ENCODE measurements around the gene RPLP1. TPM values are rescaled to one million over a fixed set of nuclear protein-coding genes. Genes with fewer than 3 reads are reported as not detected.

The RPLP1 gene
- total RNA-seq, 1 experiment from 2014 or later, result 86.1 TPM

- DNase-seq (ENCODE audit: low read depth), result no peak
Measured at GRCh38 chr15:69497076-69497475, 44.5 kb downstream of the RPLP1 start.

GRCh38 chr15:69497667-69498066 is 45.0 kb downstream of the RPLP1 start:
- no peak for DNase-seq (ENCODE audit: low read depth)

GRCh38 chr15:69498282-69498681 is 45.7 kb downstream of the RPLP1 start:
- no peak for DNase-seq (ENCODE audit: low read depth)

GRCh38 chr15:69498987-69499386 is 46.4 kb downstream of the RPLP1 start:
- DNase-seq (ENCODE audit: low read depth), result no peak

GRCh38 chr15:69499521-69500211 is 47.0 kb downstream of the RPLP1 start:
- DNase-seq (ENCODE audit: low read depth), result no peak

GRCh38 chr15:69500339-69500738 is 47.7 kb downstream of the RPLP1 start:
- DNase-seq (ENCODE audit: low read depth), result no peak

- DNase-seq (ENCODE audit: low read depth), result no peak
Measured at GRCh38 chr15:69501456-69501855, 48.8 kb downstream of the RPLP1 start.

GRCh38 chr15:69502470-69503045 is 49.9 kb downstream of the RPLP1 start:
- DNase-seq (ENCODE audit: low read depth), result no peak

GRCh38 chr15:69504352-69505040 is 51.9 kb downstream of the RPLP1 start:
- DNase-seq (ENCODE audit: low read depth), result no peak

Other genes starting within 250 kb of the RPLP1 start
- 1.3 and 3.5 TPM in 2 replicates for gene PAQR5, start 153.9 kb upstream of the RPLP1 start, total RNA-seq (2014; rRNA removed; shearing (Covaris generic))
- gene KIF23, start 38.5 kb upstream of the RPLP1 start, total RNA-seq (2014; rRNA removed; shearing (Covaris generic)), result 73.1 and 102 TPM in 2 replicates